DMS114 treated with DMSO at 0.1 percent for 48 hours (cell line): ENCODE data around the gene VWF.

Source experiments
- DNase-seq: peaks from one replicate; lab custom pipeline; 2025; ENCODE audit not compliant: unreplicated experiment; lab: John Stamatoyannopoulos, UW

Gene VWF

DNA sequence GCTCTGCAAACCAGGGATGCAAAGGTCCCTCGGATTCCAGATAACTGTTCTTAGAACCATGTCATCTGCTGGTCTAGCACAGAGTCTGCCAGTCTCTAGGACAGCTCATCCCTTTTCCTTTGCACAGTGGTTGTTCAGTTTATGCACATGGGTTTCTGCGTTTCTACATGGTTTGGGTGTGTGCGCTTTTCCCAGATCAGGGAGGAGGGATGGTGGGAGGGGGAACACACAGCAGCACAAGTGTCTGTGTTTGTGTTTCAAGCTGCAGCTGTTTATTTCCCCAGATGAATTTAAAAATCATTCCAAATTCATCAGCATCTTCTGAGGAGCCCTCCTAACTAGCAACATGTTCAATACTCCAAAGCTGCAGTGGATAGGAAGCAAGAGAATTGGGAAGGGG lies 224.8 kb downstream of the VWF start:
- DNase-seq: no peak

DNA sequence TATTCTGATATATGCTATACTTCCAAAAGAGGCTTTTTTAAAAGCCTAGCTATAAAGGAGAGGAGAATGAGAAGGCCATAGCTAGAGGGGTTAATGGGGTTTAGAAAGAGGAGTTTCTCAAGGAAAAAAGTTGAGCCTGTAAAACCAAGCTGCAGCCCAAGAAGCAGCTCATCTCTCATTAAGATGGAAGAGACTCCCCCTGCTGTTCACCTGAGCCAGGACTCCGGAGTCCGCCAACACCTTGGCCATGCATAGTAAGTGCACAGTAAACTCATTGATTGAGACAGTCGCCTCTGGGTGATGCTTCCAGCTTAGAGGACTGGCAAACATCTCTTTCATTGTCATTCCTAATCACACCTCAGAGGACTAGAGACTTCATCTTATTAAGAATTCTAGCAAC lies 225.6 kb downstream of the VWF start:
- DNase-seq: no peak
